Activated CD4-positive, alpha-beta T cell treated with anti-CD3 and anti-CD28 coated beads, Interleukin-2, amount 50 U/mL, for 48 hours (primary cell): ENCODE results near the gene TBCE.
"Not testable (repeated sequence)": the region's sequence is repeated elsewhere in the genome, so short reads cannot be mapped to it uniquely, and the experiment has no call there.

ENCODE experiments used
- DNase-seq, 2 experiments: peaks; one replicate each; pipeline ENCODE4 v3.0.0-alpha.2; 2020

Gene TBCE

DNA sequence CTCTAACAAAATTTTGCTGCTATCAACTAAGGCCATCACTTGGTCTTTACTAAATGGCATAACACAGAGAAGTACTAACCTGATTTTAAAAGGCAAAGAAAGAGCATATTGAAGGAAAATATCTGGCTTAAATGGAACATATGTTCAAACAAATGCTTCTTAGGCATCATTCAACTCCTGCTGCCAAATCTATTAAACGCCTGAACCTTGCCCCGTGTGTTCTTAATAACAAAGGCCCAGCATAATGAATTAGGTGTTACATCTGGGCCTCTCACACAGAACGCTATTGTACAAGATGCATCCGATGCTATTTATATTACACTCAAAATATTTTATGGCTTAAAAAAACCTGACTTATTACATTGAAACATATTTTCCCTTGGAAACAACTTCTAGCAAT is 88.6 kb downstream of the TBCE start:
- no peak for DNase-seq

DNA sequence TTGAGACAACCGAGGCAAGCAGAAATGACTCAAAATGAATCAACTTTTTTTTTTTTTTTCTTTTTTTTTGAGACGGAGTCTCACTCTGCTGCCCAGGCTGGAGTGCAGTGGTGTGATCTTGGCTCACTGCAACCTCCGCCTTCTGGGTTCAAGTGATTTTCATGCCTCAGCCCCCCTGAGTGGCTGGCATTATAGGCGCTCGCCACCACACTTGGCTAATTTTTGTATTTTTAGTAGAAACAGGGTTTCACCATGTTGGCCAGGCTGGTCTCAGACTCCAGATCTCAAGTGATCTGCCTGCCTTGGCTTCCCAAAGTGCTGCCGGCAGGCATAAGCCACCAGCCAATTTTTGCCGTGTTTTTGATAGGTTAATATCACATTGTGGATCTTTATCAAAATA is 90.6 kb downstream of the TBCE start:
- DNase-seq = not testable (repeated sequence)

DNA sequence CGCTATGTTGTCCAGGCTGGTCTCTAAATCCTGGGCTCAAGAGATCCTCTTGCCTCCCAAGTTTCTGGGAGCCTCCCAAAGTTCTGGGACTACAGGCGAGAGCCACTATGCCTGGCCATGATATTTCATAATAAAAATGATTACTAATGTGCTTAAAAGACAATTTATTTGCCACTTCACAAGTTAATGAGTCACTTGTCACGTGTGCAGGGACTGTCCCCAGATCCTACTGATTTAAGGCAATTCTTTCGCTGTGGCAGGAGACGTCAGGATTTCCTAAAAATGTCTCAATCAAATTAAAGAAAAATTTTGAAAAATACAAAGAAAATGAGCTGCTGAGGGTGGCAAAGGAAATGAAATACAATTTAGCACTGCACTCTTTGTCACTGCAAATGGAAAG is 93.5 kb downstream of the TBCE start:
- no peak for DNase-seq

DNA sequence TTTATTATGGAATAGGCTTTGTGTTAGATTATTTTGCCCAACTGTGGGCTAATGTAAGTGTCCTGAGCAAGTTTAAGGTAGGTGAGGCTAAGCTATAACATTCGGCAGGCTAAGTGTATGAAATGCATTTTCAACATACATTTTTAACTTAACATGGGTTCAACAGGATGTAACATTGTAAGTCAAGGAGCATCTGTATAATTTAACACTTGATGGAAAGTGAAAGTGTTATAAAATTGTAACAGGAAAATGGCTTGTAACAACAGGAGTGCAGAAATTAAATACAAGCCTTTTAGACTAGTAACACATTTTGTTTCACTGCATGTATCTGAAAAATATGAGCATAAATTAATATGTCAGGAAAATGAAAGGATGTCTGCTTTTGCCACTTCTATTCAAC is 94.7 kb downstream of the TBCE start:
- DNase-seq = no peak

DNA sequence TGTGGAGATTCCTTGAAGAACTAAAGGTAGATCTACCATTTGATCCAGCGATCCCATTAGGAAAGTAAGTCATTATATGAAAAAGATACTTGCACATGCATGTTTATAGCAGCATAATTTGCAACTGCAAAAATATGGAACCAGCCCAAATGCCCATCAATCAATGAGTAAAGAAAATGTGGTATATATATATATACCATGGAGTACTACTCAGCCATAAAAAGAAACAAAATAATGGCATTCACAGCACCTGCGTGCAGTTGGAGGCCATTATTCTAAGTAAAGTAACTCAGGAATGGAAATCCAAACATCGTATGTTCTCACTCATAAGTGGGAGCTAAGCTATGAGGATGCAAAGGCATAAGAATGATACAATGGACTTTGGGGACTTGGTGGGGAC is 95.6 kb downstream of the TBCE start:
- DNase-seq = not testable (repeated sequence)

DNA sequence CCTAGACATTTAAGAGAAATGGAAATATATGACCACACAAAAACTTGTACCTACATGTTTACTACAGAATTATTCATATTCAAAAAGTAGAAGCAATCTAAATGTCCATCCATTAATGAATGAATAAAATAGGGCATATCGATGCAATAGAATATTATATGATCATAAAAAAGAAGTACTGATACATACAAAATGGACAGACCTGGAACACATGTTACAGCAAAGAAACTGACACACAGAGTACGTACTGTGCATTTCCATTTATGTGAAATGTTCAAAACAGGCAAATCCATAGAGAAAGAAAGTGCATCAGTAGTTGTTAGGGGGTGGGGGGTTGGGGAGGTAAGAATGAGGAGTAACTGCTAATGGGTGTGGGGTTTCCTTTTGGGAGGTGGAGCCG is 97.8 kb downstream of the TBCE start:
- DNase-seq = no peak

DNA sequence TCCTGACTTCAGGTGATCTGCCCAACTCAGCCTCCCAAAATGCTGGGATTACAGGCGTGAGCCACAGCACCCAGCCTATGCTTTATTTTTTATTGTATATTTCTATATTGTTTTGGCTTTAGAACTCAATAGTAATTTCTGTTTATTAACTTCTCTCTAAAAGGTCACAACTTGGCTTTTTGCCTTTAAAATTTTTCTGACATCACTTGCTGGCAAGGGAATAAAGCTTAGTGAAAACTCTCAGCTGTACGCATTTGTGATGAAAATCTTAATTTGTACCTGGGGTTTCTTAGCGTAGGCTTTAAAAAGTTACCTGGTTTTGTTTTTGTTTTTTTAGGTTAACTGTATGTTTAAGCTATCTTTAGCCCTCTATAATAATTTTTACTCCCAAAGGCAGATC is 100.8 kb downstream of the TBCE start:
- no peak for DNase-seq

DNA sequence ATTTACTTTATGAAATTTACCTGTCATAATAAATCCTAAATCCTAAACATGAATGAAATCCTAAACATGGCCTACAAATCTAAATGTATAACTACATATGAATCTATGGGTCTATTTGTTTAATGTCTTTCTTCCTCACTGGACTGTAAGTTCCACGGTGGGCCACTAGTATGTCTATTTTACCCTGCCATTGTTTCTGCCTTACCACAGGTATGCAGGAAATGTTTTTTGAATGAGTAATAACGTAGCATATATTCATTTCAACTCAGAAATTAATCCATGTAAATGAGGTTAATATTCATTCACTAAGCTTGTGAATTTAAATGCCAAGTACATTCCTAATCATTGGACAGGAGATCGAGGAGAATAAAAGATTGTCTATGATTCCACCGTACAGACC is 101.7 kb downstream of the TBCE start:
- DNase-seq = no peak

DNA sequence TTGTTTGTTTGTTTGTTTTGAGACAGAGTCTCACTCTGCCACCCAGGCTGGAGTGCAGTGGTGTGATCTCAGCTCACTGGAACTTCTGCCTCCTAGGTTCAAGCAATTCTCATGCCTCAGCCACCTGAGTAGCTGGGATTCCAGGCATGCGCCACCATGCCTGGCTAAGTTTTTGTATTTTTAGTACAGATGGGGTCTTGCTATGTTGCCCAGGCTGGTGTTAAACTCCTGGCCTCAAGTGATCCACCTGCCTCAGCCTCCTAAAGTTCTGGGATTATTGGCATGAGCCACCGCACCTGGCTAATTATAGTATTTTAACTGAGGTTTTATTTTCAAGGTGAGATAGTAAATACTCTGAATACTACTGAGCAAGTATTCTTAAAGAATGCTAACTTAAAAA is 102.7 kb downstream of the TBCE start:
- DNase-seq = not testable (repeated sequence)

DNA sequence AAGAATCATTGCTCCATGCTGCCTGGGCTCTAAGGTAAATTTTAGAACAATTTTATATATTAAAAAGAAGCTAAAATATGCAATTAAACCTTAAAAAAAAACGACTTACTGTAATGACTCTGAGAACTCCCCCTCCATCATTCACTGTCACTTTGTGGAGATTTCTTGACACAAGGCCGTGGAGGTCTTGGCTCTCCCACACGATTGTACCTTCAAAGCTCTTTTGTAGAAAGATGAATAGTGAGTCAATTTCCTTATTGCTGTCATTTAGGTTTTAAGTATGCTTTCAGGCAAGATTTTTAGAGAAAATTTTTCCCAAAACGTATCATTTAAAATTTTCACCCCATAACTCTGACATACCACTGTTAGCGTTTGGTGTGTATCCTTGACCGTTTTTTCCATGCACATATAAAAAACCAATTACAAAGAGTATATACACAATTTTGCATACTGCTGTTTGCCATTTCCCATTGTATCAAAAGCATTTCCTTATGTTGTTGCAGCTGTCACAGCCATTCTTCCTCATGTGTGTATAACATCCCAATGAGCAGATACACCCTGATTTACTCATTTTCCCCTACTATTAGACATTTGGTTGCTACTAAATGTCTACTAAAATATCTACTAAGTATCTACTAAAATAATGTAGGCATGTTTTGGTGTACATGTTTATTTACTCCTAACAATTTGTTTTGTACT is 103.7 kb downstream of the TBCE start:
- DNase-seq = no peak

DNA sequence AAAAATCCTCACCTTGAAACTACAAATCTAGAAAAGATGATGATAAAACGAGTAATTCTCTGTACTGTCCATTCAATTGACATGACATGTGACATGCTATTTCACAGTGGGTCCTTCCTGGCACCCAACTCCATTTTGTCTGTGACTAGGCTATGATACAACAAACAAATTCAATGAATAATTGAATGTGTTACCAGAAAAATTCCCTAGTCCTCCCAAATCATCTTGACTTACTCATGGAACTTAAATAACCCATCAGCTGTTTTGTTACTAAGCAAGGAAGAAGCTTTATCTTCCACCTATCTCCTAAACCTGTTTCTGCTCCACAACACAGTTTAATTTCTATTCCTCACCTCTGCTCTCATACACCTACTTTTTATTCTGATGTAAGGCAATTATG is 106.6 kb downstream of the TBCE start:
- no peak for DNase-seq

DNA sequence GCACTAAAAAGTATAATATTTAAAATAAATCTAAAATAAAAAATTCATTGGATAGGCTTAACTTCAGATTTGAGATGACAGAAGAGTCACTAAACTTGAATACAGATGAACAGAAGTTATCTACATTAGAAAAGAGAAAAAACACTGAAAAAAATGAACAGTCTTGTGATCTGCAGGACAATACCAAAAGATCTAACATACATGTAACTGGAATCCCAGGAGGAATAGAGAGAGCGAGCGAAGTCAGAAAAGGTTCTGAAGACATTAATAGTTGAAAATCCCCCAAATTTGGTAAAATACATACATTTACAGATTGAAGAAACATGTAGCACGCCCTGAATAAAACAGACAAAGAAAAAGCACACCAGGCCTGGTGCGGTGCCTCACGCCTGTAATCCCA is 115.9 kb downstream of the TBCE start:
- DNase-seq = no peak

DNA sequence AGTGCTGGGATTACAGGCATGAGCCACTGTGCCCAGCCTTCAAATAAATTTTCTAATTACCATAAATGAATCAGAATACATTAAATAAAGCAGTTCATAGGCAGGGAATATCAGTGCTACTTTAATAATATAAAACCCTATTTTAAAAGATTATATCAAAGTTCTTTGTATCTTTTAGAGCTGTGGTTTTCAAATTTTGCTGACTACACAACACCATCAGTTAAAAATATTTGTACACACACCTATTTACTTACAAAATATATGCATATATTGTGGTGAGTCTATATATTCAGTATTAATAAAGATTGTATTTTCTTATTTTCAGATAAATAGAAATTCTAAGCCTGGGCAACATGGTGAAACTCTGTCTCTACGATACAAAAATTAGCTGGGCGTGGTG is 118.3 kb downstream of the TBCE start:
- no peak for DNase-seq

DNA sequence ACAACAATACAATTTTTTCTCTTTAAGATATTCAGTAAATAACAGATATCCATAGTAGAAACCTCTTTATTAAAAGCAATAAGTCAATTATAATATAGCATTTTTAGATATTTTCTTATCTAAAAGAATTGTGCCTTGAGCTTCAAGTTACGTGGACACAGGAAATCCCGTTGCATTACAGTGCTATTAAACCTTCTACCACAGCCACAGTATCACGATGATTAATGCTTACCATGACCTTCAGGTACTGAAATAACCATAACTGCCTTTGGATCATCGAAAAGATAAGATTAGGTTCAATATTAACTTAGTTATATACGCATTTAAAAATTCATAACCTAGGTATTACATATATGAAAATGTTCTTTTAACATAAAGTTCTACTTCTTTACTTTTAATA is 119.1 kb downstream of the TBCE start:
- no peak for DNase-seq

DNA sequence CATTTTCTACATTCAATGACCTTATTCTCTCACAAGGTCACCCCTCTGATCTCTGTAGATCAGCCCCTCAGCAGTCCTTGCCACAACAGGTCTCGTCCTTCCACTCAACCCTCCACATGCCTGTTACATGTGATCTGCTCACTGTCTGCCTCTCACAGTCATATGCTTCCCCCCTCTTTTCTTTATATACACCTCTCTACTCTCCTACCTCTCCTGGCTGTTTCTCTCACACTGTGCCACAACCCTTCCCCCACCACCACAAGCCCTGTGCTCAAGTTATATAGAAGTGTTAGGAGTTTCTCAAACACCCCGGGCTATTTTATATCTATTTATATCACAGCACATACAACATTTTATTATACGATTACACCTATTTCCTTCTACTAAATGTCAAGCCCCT is 124.4 kb downstream of the TBCE start:
- no peak for DNase-seq

DNA sequence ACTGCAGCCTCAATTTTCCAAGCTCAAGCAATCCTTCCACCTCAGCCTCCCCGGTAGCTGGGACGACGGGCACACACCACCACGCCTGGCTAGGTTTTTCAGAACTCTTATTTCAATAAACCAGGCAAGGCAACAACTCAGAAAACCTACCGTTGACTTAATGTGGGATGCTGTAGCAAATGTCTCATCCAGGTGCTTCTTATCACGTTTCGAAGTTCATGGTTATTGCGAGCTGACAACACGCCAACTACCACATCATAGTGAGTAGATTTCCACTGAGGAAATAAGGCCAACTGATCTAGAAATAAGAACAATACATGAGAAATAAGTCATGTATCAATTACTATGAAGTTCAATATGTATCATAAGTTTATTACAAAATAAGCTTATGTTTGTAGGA is 127.3 kb downstream of the TBCE start:
- DNase-seq = no peak

DNA sequence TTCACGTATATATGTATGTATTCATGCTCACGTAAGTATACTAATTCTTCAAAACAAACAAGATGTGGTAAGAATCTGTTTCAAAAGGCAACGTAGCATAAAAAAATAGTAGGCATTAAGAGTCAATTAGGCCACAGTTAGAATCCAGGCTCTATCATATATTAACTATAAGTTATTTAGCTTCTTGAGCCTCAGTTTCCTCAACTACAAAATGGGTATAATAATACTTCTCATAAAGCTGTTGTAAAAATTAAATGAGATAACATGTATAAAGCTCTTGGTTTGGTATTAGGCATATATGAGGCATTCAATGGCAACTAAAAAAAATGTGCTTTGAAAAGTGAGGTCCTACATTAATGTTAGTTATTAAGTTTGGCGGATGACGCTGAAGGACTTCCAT is 127.8 kb downstream of the TBCE start:
- no peak for DNase-seq

DNA sequence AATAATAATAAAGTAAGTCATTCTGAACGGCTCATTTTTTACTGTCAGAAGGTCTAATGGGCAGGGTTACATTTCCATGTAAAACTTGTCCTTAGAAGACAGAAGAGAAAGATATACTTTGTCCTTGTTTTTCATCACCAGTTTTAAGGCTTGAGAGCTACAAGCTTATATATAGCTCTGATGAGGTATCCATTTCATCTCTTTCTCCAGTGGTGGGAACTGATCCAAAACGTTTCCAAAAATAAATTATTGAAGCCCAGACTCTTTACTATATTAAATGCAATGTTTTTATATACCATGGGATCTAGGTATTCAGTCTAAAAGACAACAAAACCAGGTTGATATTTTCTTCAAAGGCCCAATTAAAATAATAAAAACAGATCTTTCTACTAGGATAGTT is 128.3 kb downstream of the TBCE start:
- no peak for DNase-seq

DNA sequence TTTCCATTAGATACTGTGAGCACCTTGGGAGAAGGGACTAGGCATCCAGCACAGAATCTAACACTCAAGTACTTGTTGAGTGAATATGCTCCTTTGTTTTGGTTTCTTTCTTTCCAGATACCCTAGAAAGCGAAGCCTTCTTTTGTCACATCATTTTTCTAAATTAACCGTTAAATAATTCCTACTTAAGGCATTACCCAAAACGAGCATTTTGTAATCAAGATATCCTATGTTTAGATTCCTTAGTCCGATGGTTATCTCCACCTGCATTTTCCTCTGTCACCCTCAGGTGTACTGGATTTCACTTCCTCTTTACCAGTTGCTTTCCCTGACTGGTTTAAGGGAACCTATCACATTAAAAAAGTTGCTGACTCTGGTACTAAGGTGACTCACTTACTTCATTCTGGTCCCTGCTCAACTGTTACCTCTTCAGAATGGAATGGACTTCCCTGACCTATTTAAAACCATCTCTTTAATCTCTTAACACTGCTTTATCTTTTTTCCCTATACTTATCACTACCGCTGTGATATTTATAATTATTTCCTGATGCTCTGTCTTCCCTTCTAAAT is 133.8 kb downstream of the TBCE start:
- no peak for DNase-seq
